Daoy (cell line): ENCODE data around the gene SFT2D2. TPM values are rescaled to one million over a fixed set of nuclear protein-coding genes. Genes with fewer than 3 reads are reported as not detected.

Experiments used
- DNase-seq: peaks from one replicate; pipeline ENCODE4 v3.0.0-alpha.2; 2015; ENCODE audit warnings: low read depth
- total RNA-seq: library from RNA; depleted of rRNA; stranded (reverse); fragments of >200 nt; shearing (Covaris generic); gene quantifications from 2 replicates; pipeline ENCODE4 v1.2.3, GENCODE V29; 2014

Gene SFT2D2
- total RNA-seq, 1 experiment from 2014 or later, result 14.2 TPM

DNA sequence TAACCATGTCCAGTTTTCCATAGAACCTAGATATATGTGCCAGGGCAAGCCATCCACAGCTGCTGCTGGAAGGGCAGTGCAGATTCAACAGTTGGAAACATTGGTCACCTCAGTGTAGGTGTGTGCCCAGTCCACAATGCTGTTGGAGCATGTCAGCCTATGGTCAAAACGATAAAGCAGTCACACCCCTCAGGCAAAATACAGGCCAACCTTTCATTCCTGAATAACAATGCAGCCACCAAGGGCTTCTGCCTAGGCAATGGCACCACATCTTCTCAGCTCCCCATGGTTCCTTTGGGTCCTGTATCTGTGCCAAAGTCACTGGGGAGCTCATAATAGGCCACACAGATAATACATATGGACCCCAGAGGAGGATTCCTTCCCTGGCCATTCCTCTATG is 39.8 kb downstream of the SFT2D2 start:
- no peak for DNase-seq

DNA sequence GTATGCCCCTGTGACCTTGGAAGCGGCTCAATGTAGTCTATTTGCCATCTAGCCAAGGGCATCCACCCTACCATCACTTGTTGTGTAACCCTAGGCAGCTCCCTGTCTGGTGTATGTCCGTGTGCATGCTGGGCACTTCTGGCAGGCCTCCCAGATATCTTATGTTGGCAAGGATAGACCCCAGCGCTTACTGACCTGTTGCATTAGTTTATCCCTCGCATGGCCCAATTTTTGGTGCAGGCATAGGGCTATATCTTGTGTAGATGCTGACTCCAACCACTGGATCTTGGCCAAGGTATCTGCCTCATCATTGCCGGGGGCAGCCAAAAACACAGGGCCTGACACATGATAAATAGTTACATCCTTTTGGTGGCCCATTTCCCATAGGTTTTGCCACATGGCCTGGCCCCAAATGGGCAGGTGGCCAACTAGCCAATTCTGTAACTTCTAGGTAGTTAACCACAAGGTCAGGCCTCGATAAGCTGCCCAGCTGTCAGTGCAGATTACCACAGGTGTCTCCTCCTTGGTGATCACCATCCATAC is 40.9 kb downstream of the SFT2D2 start:
- DNase-seq, result peak; percentile 27

DNA sequence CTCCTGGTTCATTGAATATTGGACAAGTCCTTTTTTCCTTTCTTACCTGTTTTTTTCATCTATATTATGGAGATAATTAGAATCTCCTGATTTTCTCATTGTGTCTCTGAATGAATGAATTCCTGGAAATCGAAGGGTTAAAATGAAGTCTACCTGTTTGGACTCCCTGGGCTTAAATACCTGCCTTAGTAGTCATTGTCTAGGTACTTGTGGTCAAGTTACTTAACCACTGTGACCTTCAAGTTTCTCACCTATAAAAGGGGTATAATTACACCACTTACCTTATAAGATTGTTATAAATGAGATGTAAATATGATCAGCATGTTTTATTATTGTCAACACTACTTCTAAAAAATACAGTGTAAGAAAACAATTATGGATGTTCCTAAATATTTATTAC is 45.8 kb downstream of the SFT2D2 start:
- no peak for DNase-seq

DNA sequence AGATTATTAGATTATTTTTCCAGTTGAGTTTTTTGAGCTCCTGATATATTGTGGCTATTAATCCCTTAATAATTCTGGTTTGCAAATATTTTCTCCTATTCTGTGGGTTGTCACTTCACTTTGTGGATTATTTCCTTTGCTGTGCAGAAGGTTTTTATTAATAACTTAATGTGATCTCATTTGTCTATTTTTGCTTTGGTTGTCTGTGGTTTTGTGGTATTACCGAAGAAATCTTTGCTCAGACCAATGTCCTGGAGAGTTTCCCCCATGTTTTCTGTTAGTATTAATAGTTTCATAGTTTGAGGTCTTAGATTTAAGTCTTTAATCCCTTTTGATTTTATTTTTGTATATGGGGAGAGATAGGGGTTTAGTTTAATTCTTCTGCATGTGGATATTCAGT is 47.8 kb downstream of the SFT2D2 start:
- no peak for DNase-seq

DNA sequence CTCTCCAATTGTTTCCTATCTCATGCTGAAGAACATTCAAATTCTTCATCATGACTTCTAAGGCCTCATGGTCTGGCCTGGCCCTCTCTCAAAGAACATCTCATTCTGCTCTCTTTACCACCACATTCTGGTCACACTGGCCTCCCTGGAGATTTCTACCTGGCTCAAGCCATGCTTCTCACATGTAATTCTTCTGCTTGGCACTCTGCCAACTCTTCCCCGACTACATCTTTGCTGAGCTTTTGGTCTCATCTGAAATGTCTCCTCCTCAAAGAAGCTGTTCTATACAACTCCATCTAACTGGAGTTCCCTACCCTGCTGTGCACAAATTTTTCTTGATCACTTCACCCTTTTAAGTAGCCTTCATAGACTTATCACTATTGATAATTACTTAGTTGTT is 53.4 kb downstream of the SFT2D2 start:
- DNase-seq, result no peak

DNA sequence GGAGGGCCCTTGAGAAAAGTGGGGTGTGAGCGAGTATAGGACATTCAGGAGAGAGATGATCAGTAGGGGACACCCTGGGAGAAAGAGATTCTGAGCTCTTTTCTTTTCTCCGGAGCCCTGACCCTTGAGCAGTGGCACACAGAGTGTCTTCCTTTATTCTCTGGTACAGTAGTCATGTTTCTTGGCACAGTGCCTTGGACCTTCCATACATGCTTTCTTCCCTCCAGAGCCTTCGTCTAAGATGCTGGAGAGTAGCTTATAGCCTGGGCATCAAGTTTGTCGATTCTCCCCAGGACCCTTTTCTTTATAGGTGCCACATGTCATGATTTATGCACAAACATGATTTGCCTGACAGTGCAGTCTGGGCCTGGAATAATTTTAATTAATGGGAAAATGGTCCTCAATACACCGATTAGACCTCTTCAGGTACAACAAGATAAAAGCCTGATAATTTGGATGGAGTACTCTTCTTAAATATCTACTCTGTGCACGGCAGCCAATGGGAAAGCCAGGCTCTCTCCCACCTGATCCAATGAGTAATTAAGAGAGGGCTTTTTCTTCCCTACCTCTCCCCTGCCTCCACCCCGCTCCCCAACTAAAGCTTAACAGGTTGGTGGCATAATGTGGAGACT is 54.6 kb downstream of the SFT2D2 start, which contains the start of gene TBX19:
TBX19 (plus strand) TSS at position 582 of the 632 bp plus-strand sequence. CDS start 214 bp downstream, outside the sequence.
- DNase-seq, result no peak

DNA sequence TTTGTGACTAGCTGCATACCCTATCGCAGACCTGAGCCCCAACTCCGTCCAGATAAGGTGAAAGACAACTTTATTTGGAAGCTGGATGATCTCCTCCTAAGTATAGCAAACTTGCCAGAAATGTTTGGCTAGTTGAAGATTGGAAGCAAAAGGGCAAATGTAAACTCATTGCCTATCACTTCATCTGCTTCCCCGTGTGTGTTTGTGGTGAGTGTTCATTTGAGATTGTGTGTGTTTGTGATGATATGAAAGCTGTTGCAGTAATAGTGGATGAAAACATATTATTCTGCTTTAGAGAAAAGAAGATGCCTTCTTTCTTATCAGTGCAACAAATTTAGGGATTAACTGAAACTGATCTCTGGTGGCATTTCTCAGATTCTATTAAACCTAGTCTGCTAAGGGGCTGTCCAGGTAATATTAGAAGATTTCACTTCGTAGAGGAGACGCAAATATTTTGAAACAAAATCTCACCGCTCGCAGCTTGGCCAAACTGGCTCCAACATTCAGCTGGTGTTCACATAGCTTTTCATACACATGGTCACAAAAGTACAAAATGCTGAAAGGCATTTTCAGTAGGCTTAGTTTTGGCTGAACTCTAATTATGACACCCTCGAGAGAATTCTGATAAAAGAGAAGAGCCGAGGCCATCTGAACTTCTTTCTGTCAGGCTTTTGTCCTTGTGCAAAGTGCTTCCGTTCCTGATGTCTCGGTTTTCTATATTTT is 56.0 kb downstream of the SFT2D2 start:
- DNase-seq, result no peak

DNA sequence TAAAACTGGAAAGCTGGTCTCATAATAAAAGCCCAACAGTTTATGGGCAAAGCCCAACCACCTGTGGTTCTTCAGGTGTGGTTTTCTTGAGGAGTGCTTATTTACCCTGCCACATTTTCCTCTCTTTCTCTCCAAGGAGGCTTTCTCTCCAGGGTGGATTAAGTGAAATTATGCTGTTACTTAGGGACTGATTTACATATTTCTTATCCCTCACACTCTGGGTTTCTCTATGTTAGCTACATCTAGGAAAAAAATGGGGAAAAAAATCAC is 59.7 kb downstream of the SFT2D2 start:
- no peak for DNase-seq

DNA sequence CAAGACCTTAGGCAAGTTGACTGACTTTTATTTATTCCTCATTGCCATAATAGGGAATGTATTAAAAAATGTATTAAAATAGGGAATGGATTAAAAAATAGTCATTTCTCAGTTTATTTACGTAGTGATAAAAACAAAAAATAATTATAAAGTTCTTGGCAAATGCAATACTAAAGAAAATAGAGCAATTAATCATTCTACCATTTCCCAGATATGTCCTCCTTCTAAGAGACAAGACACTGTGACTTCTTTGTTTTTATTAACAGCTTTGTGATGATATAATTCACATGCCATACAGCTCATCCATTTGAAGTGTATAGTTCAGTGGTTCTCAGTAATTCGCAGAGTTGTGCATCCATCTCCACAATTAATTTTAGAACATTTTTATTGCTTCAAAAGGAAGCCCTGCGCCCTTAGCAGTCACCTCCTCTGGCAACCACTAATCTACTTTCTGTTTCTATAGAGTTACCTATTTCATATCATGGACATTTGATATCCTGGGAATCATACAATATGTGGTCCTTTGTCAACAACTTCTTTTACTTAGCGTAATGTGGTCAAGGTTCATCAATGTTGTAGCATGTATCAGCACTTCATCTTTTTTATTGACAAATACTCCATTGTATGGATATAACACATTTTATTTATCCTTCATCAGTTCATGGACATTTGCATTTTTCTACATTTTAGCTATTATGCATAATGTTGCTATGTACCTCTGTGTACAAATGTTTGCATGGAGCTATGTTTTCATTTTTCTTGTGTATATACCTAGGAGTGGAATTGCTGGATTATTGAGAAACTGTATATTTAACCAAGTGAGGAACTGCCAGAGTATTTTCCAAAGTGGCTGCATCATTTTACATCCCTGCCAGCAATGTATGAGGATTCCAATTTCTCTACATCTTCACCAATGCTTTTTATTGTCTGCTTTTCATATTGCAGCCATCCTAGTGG is 60.4 kb downstream of the SFT2D2 start:
- no peak for DNase-seq

DNA sequence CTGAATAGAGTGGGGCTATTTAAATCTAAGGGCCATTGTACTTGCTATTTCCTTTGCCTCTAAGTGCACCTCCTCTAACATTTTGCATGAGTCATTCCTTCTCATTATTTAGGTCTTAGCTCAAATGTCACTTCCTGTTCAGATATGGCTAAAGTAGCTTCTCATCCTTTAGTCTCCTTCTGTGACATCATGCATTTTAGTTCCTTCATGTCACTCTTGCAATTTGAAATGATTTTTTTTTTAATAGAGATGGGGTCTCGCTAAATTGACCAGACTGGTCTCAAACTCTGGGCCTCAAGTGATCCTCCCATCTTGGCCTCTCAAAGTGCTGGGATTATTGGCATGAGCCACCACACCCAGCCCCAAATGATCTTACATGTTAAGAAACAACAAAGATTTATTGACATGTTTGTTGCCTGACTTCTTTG is 61.4 kb downstream of the SFT2D2 start:
- peak; percentile 51 for DNase-seq

DNA sequence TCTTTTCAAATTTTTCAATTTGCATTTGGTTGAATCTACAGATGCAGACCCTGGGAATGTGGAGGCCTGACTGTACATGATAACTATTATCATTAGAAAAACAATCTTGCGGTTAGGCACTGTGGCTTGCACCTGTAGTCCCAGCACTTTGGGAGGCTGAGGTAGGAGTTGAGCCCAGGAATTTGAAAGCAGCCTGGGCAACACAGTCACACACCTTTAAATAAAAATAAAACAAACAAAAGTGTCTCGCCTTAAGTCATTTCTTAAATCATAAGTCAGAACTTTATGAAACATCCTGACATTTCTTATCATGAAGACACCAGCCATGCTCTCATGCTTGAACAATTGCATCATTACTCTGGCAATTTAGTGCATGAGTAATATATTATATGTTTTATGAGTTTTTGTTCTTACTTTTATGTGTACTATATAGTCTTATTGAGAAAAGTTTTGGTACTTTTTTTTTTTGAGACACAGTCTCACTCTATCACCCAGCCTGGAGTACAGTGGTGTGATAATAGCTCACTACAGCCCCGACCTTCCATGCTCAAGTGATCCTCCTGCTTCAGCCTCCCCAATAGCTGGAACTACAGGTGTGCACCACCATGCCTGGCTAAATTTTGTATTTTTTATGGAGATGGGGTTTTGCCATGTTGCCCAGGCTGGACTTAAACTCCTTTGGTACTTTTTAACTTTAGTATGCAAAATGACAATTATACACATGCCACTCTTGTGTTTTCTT is 62.7 kb downstream of the SFT2D2 start:
- no peak for DNase-seq

DNA sequence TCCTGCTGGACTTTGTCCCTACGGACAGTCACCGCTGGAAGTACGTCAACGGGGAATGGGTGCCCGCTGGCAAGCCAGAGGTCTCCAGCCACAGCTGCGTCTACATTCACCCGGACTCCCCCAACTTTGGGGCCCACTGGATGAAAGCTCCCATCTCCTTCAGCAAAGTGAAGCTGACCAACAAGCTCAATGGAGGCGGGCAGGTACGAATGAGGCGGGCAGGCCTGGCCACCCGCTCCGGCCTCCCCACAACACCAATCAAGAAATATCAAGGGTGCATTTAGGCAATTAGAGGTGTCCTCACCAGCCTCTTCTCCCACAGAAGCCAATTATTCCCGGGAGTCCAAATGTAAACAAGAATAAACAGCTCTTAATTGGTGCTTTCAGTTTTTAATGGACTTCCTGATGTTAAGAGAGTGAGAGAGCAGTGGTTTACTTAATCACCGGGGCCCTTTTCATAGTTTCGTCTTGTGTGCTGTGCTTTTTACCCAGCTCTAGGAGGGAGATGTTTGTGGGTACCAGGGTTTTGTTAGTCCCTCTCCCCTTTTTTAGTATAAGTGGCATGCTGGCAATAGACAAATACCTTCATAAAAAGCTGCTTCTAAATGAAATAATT is 65.5 kb downstream of the SFT2D2 start:
- DNase-seq, result no peak

DNA sequence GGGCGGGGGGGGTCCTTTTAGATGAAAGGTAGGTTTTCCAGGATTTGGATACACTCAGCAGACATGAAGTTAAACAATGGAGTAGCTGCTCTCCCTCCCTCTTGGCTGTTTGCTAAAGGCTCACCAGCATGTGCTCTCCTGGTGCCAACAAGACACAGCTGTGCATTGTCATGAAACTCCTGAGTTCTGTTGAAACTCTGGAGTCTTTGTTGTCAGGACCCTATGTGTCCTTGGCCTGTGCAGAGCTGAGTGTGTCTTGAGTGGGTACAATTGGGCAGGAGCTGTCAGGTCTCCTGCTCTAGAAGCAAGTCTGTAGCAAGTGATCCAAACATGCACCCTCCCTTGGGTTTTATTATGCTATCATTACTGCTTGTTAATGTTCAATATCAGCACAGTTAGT is 67.6 kb downstream of the SFT2D2 start:
- no peak for DNase-seq

DNA sequence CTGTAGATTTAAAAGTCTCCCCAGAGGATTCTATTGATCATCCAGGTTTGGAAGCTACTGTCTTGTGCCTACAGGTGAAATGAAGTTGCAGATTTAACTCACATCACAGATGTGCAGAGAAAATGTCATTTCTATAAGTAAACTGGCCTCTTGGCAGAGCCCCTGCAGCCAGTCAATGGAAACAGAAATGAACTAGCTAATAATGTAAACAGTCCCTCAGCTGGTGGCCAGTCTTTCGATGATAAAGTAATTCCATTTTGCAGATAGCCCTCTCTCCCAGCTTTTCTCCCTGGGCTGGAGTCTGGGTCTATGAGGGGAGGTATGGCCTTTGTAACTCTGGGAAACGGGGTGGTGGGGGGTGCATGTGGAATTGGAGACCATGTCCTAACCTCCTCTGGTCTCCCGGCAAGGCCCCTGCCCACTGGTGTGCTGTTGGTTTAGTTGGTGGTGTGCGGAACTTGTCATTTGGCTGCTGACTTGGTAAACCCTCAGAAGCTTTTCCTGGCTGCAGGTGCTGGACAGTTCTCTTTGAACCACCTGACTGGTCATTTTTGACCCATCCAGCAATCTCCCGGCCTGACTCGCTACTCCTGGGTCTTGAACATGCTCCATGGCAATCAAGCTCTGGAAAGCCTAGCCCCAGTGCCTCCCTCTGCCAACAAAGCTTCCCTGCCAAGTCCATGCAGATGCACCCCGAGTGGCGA is 69.8 kb downstream of the SFT2D2 start:
- DNase-seq, result no peak

DNA sequence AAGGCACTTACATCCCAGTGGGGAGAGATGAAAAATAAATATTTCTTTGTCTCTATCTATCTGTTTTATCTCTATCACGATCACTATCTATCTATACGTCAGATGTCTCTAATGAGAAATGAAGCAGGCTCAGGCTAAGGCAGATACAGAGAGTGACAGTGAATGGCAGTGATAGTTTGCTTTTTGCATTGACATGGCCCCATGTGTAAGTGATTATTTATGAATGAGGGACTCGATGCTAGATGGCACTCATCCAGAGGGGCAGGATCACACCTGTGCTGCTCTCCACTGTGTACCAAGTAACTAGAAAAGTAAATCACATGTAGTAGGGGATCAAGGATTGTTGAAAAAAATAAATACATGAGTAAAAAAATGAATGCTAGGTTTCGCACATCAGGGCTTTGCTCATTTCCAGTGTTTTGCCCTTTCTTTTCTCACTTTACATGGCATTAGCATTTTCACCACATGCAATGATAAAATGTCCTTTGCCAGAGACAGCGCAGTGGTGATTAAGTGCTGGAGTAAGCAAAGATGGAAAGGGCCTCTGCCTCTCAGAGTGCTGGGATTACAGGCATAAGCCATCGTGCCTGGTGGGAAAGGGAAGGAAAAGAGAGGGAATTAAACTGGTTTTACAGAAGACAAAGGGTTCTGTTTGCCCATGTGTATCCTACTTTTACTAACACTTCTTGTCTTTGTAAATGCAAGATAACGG is 71.4 kb downstream of the SFT2D2 start:
- no peak for DNase-seq

DNA sequence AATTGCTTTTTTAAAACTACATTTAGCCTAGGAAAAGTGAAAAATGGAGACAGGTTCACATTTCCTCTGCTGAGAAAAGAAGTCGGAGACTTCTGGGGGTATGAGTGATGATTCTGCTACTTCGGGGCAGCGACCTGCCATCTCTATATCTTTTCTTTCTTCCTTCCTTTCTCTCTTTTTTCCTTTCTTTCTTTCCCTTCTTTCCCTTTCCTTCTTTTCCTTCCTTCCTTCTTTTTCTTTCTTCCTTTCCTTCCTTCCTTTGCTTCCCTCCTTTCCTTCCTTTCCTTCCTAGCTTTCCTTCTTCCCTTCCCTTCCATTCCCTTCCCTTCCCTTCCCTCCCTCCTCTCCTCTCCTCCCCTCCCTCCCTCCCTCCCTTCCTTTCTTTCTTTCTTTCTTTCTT is 72.6 kb downstream of the SFT2D2 start:
- no peak for DNase-seq

DNA sequence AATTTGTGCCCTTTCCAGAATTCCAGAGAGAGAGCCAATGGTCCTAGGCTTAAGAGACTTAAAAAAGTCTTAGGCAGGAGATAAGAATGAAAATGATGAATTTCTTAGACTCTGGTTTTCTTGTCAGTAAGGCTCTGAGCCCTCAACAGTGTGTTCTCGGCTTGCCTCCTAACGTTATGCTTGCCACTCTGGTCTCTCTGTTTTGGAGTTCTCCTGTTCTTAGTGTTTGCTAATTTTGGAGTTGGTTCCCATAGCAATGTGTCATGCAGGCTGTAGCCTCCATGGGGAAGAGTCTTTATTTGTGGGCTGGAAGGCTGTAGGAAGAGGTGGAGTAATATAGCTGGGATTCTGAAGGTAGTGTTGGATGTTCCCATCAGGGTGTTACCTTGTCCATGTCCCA is 74.8 kb downstream of the SFT2D2 start:
- DNase-seq, result no peak

DNA sequence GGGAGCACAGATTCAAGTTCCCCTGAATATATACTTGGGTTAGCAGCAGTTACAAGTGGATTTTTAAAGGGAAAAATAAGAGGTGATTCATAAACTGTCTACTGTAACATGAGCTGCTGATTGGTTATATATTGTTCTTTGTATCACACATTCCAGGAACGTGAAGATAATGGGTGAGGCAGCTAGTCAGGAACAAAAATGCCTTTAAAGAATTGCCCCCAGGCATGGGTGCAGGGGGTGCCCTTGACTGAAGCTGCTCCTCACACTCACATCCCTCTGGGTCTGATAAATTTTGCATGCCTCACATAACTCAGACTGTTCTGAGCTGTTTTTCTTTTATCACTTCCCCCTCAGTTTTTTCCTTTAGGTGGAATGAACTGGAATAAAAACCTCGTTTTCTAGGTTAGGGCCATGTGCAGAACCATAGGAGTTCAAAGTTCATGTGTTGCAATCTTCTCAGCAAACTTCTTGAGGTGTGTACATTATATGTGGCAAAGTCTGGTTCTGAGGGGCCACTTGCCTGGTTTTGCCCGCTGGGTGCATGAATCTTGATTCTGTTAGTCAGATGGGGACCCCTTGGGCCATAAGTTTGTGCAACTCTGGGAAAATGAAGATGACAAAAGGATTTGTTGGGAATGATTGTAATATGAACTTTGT is 76.0 kb downstream of the SFT2D2 start:
- DNase-seq, result peak; percentile 86
